Testis (tissue), 2 donors: ENCODE measurements around the gene COPZ1.

ENCODE experiments used
- POLR2A ChIP-seq: fragments of 450-650 bp; IDR thresholded peaks from one replicate; pipeline ENCODE4 v1.6.1; 2017; ENCODE audit warnings: antibody characterized with exemption, mild to moderate bottlenecking, moderate library complexity
- TF ChIP-seq, protein P1 (sequence below), 3 experiments: fragments of 450-650 bp in 2 of 3; fragments of 200-600 bp in 1 of 3; sonication (generic) in 1 of 3; IDR thresholded peaks; one replicate each; pipeline ENCODE4 v1.5.1; 2016 to 2019; ENCODE audit warnings: antibody characterized with exemption in 3 of 3, mild to moderate bottlenecking in 2 of 3, moderate library complexity in 1 of 3

DNA sequence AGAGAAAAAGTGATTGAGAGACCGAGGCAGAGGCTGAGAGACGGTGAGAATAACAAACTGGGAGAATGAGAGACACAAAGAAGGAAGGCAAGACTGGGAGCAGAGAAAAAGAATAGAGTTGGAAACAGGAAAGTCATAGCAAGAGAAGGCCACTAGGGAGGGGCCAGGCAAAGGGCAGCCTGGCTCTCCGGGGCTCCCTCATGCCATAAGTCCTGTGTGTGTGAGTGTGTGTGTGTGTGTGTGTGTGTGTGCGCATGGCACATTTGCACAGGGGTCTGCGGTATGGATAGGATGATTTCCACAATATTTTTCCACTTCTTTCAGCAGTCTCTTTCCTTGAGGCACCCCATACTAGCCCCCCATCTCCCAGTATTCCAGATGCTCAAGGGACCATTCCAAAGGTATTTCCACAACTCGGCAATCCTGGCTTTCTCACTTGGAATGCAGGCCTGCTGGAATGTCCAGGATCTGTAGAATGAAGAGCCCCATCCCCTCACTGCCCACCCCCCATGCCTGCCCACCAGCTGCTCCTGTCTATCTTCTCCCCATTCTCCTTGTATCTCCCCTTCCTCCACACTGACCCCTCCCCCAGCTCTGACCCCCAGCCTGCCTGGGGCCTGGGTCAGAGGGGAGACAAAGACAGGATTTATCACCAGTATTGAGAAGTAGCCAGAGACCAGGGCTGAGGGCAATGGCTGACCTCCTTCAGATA lies 30.3 kb downstream of the COPZ1 start:
- TF ChIP-seq, protein P1, sequence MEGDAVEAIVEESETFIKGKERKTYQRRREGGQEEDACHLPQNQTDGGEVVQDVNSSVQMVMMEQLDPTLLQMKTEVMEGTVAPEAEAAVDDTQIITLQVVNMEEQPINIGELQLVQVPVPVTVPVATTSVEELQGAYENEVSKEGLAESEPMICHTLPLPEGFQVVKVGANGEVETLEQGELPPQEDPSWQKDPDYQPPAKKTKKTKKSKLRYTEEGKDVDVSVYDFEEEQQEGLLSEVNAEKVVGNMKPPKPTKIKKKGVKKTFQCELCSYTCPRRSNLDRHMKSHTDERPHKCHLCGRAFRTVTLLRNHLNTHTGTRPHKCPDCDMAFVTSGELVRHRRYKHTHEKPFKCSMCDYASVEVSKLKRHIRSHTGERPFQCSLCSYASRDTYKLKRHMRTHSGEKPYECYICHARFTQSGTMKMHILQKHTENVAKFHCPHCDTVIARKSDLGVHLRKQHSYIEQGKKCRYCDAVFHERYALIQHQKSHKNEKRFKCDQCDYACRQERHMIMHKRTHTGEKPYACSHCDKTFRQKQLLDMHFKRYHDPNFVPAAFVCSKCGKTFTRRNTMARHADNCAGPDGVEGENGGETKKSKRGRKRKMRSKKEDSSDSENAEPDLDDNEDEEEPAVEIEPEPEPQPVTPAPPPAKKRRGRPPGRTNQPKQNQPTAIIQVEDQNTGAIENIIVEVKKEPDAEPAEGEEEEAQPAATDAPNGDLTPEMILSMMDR (IDR thresholded peaks at IDR 0.05): no peak
- no peak for TF ChIP-seq POLR2A
